Astrocyte (in vitro differentiated cells and primary cell): ENCODE results near the gene FCHO1.

Experiments used
- CTCF ChIP-seq: IDR thresholded peaks from 2 replicates; pipeline ENCODE4 v1.5.1; 2011; ENCODE audit warnings: low read depth, mild to moderate bottlenecking, inconsistent platforms, low read length, moderate library complexity; ENCODE audit not compliant: insufficient read depth
- EZH2 ChIP-seq: IDR thresholded peaks from 2 replicates; pipeline ENCODE4 v1.6.1; 2012; ENCODE audit warnings: mild to moderate bottlenecking, low read length, inconsistent platforms; ENCODE audit not compliant: insufficient read depth

DNA sequence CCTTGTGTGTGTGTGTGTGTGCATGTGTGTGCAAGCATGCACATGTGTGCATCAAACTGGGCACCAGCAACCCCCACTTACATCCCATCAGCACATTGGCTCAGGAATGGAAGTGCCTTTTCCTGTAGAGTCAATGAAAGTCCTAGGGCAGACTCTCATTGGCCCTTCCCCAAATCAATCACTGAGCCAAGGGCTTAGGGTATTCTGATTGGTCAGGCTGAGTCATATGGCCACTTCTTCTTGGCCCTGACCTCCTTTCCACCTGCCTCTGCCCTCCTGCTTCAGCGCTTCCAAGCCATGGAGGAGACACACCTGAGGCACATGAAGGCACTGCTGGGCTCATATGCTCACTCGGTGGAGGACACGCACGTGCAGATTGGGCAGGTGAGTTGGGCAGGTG lies 20.9 kb downstream of the FCHO1 start:
- TF ChIP-seq CTCF: no peak
- TF ChIP-seq EZH2: no peak
